ENCODE results near the gene KCTD14. TPM values are rescaled to one million over a fixed set of nuclear protein-coding genes. Genes with fewer than 3 reads are reported as not detected.
"Not testable (repeated sequence)": the region's sequence is repeated elsewhere in the genome, so short reads cannot be mapped to it uniquely, and the experiment has no call there.

KCTD14 gene
- total RNA-seq, 4 donors from 2014 or later, result 3.5 to 8.4 (median 6.2) TPM

GRCh38 chr11:78009062-78009461 lies 14.0 kb downstream of the KCTD14 start:
- no peak for ATAC-seq (ENCODE audit: low FRiP score)
- no peak for DNase-seq (ENCODE audit: low spot score)
- TF ChIP-seq CTCF (IDR thresholded peaks at IDR 0.05), result no peak

GRCh38 chr11:78000193-78000592 lies 22.9 kb downstream of the KCTD14 start:
- peak in 1 of 3 donors; percentile 18 for TF ChIP-seq CTCF (IDR thresholded peaks at IDR 0.05)
- DNase-seq (ENCODE audit: low spot score), result no peak
- ATAC-seq (ENCODE audit: low FRiP score), result peak; percentile 62

GRCh38 chr11:77999446-78000030 lies 23.5 kb downstream of the KCTD14 start:
- TF ChIP-seq CTCF (IDR thresholded peaks at IDR 0.05), result no peak
- no peak for ATAC-seq (ENCODE audit: low FRiP score)
- no peak for DNase-seq (ENCODE audit: low spot score)

GRCh38 chr11:77994434-77995362 lies 28.4 kb downstream of the KCTD14 start, which contains the start of gene INTS4:
INTS4 (minus strand) TSS chr11:77994668; CDS start chr11:77994643, 25 bp downstream.
- TF ChIP-seq CTCF (IDR thresholded peaks at IDR 0.05), result no peak
- DNase-seq (ENCODE audit: low spot score) (peak; percentile 93), ATAC-seq (ENCODE audit: low FRiP score) (peak; percentile 99)

- no peak for TF ChIP-seq CTCF (IDR thresholded peaks at IDR 0.05)
- DNase-seq (ENCODE audit: low spot score), result no peak
- no peak for ATAC-seq (ENCODE audit: low FRiP score)
Measured at GRCh38 chr11:77993902-77994301, 29.2 kb downstream of the KCTD14 start.

GRCh38 chr11:77990981-77991380 lies 32.1 kb downstream of the KCTD14 start:
- ATAC-seq (ENCODE audit: low FRiP score), result no peak
- no peak for DNase-seq (ENCODE audit: low spot score)
- TF ChIP-seq CTCF (IDR thresholded peaks at IDR 0.05), result no peak

- not testable (repeated sequence) for ATAC-seq (ENCODE audit: low FRiP score); DNase-seq (ENCODE audit: low spot score)
Measured at GRCh38 chr11:77986456-77986855, 36.6 kb downstream of the KCTD14 start.

All from omental fat pad (tissue), 4 donors.